HepG2 (cell line): ENCODE results near the gene RNASE8.

ENCODE experiments used
- POLR2A ChIP-seq, 2 experiments: IDR thresholded peaks; 2 replicates each; pipeline ENCODE4 v1.6.1; 2011; ENCODE audit warnings: low read depth in 2 of 2, low read length in 2 of 2, mild to moderate bottlenecking in 1 of 2, moderate library complexity in 1 of 2; ENCODE audit not compliant: insufficient read depth in 1 of 2
- TF ChIP-seq, protein P1 (sequence below): sonication (generic); formaldehyde crosslinking; IDR thresholded peaks from 2 replicates; pipeline ENCODE4 v1.4.0; 2020; ENCODE audit warnings: missing genetic modification reagents
- TF ChIP-seq, protein P2 (sequence below): sonication (generic); formaldehyde crosslinking; IDR thresholded peaks from 2 replicates; pipeline ENCODE4 v1.8.1; 2023; ENCODE audit warnings: missing genetic modification reagents, inconsistent platforms, borderline replicate concordance
- TF ChIP-seq, protein P3 (sequence below): sonication (generic); formaldehyde crosslinking; IDR thresholded peaks from 2 replicates; pipeline ENCODE4 v1.4.0; 2020; ENCODE audit warnings: missing genetic modification reagents
- TF ChIP-seq, protein P4 (sequence below): sonication (generic); formaldehyde crosslinking; IDR thresholded peaks from 2 replicates; pipeline ENCODE4 v1.5.0; 2020; ENCODE audit warnings: mild to moderate bottlenecking, missing genetic modification reagents, moderate library complexity

DNA sequence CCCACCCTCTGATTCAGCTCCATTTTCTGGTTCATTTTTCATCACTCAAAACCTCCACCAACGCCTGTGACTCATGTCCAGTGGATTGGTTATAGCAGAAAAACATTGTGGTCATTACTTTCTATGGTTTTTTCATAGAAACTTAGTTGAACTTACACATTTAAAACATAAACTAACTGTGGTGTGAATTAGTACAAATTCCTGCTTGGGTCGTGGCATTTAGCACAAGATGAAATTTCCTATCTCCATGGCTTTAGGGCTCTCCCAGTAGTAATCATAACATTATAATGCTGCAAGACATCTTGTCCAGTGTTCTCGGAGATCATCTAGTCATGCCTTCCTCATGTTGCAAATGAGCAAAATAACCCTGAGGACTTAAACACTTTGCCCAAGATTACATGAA is 8.3 kb upstream of the RNASE8 start:
- no peak for TF ChIP-seq POLR2A (IDR thresholded peaks at IDR 0.05; ENCODE audit: insufficient read depth in 1 of 2, low read depth in 2 of 2, low read length in 2 of 2)
- TF ChIP-seq, protein P1, sequence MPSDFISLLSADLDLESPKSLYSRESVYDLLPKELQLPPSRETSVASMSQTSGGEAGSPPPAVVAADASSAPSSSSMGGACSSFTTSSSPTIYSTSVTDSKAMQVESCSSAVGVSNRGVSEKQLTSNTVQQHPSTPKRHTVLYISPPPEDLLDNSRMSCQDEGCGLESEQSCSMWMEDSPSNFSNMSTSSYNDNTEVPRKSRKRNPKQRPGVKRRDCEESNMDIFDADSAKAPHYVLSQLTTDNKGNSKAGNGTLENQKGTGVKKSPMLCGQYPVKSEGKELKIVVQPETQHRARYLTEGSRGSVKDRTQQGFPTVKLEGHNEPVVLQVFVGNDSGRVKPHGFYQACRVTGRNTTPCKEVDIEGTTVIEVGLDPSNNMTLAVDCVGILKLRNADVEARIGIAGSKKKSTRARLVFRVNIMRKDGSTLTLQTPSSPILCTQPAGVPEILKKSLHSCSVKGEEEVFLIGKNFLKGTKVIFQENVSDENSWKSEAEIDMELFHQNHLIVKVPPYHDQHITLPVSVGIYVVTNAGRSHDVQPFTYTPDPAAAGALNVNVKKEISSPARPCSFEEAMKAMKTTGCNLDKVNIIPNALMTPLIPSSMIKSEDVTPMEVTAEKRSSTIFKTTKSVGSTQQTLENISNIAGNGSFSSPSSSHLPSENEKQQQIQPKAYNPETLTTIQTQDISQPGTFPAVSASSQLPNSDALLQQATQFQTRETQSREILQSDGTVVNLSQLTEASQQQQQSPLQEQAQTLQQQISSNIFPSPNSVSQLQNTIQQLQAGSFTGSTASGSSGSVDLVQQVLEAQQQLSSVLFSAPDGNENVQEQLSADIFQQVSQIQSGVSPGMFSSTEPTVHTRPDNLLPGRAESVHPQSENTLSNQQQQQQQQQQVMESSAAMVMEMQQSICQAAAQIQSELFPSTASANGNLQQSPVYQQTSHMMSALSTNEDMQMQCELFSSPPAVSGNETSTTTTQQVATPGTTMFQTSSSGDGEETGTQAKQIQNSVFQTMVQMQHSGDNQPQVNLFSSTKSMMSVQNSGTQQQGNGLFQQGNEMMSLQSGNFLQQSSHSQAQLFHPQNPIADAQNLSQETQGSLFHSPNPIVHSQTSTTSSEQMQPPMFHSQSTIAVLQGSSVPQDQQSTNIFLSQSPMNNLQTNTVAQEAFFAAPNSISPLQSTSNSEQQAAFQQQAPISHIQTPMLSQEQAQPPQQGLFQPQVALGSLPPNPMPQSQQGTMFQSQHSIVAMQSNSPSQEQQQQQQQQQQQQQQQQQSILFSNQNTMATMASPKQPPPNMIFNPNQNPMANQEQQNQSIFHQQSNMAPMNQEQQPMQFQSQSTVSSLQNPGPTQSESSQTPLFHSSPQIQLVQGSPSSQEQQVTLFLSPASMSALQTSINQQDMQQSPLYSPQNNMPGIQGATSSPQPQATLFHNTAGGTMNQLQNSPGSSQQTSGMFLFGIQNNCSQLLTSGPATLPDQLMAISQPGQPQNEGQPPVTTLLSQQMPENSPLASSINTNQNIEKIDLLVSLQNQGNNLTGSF (CRISPR knock-in tag) = no peak
- TF ChIP-seq, protein P2, sequence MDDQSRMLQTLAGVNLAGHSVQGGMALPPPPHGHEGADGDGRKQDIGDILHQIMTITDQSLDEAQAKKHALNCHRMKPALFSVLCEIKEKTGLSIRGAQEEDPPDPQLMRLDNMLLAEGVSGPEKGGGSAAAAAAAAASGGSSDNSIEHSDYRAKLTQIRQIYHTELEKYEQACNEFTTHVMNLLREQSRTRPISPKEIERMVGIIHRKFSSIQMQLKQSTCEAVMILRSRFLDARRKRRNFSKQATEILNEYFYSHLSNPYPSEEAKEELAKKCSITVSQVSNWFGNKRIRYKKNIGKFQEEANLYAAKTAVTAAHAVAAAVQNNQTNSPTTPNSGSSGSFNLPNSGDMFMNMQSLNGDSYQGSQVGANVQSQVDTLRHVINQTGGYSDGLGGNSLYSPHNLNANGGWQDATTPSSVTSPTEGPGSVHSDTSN (CRISPR knock-in tag) = no peak
- TF ChIP-seq, protein P3, sequence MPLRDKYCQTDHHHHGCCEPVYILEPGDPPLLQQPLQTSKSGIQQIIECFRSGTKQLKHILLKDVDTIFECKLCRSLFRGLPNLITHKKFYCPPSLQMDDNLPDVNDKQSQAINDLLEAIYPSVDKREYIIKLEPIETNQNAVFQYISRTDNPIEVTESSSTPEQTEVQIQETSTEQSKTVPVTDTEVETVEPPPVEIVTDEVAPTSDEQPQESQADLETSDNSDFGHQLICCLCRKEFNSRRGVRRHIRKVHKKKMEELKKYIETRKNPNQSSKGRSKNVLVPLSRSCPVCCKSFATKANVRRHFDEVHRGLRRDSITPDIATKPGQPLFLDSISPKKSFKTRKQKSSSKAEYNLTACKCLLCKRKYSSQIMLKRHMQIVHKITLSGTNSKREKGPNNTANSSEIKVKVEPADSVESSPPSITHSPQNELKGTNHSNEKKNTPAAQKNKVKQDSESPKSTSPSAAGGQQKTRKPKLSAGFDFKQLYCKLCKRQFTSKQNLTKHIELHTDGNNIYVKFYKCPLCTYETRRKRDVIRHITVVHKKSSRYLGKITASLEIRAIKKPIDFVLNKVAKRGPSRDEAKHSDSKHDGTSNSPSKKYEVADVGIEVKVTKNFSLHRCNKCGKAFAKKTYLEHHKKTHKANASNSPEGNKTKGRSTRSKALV (CRISPR knock-in tag) = no peak
- TF ChIP-seq, protein P4, sequence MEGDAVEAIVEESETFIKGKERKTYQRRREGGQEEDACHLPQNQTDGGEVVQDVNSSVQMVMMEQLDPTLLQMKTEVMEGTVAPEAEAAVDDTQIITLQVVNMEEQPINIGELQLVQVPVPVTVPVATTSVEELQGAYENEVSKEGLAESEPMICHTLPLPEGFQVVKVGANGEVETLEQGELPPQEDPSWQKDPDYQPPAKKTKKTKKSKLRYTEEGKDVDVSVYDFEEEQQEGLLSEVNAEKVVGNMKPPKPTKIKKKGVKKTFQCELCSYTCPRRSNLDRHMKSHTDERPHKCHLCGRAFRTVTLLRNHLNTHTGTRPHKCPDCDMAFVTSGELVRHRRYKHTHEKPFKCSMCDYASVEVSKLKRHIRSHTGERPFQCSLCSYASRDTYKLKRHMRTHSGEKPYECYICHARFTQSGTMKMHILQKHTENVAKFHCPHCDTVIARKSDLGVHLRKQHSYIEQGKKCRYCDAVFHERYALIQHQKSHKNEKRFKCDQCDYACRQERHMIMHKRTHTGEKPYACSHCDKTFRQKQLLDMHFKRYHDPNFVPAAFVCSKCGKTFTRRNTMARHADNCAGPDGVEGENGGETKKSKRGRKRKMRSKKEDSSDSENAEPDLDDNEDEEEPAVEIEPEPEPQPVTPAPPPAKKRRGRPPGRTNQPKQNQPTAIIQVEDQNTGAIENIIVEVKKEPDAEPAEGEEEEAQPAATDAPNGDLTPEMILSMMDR (CRISPR knock-in tag) = no peak
